ES-I3 (cell line): Measurements from ENCODE around the gene TRAPPC2.
"Not testable (repeated sequence)": the region's sequence is repeated elsewhere in the genome, so short reads cannot be mapped to it uniquely, and the experiment has no call there.

Source experiments
- H3K36me3 ChIP-seq: 2 replicates; pipeline ENCODE4 v1.6.1; 2013; ENCODE audit warnings: mild to moderate bottlenecking, low read length, control low read depth, moderate library complexity; ENCODE audit not compliant: insufficient read depth
- H3K4me1 ChIP-seq: 2 replicates; pipeline ENCODE4 v1.6.1; 2013; ENCODE audit warnings: mild to moderate bottlenecking, control low read depth, low read length; ENCODE audit not compliant: insufficient read depth
- H3K9ac ChIP-seq: 2 replicates; pipeline ENCODE4 v1.6.1; 2013; ENCODE audit warnings: low read depth, mild to moderate bottlenecking, low read length, moderate library complexity
- H3K9me3 ChIP-seq: 2 replicates; pipeline ENCODE4 v1.6.1; 2013; ENCODE audit warnings: mild to moderate bottlenecking, low read length, moderate library complexity; ENCODE audit not compliant: control insufficient read depth, insufficient read depth

TRAPPC2 gene

GRCh38 chrX:13724878-13725277 lies 9.5 kb downstream of the TRAPPC2 start:
- H3K9me3 ChIP-seq, H3K4me1 ChIP-seq, H3K36me3 ChIP-seq, H3K9ac ChIP-seq: not testable (repeated sequence)

GRCh38 chrX:13721819-13722519 lies 12.5 kb downstream of the TRAPPC2 start:
- H3K9me3 ChIP-seq: no peaks in the 10 kb centered on the region
- no peak overlapping the region for H3K9ac ChIP-seq
- no peaks in the 10 kb centered on the region; the same call in 1 of the 2 replicates for H3K36me3 ChIP-seq
- peaks cover 5% of the 10 kb centered on the region; the same call in 1 of the 2 replicates for H3K4me1 ChIP-seq

GRCh38 chrX:13721371-13721770 lies 13.0 kb downstream of the TRAPPC2 start:
- no peaks in the 10 kb centered on the region for H3K9me3 ChIP-seq
- H3K9ac ChIP-seq: no peak overlapping the region
- no peaks in the 10 kb centered on the region; the same call in 1 of the 2 replicates for H3K36me3 ChIP-seq
- peaks cover 5% of the 10 kb centered on the region; the same call in 1 of the 2 replicates for H3K4me1 ChIP-seq

- Histone ChIP-seq H3K9me3 (no peaks in the 10 kb centered on the region), H3K4me1 (peaks cover 5% of the 10 kb centered on the region; the same call in 1 of the 2 replicates), H3K9ac (no peak overlapping the region), H3K36me3 (no peaks in the 10 kb centered on the region; the same call in 1 of the 2 replicates)
Measured at GRCh38 chrX:13719192-13719856, 15.1 kb downstream of the TRAPPC2 start.

GRCh38 chrX:13717700-13718472 lies 16.5 kb downstream of the TRAPPC2 start:
- Histone ChIP-seq H3K4me1 (peaks cover 5% of the 10 kb centered on the region; the same call in 1 of the 2 replicates), H3K9ac (no peak overlapping the region), H3K9me3 (no peaks in the 10 kb centered on the region), H3K36me3 (no peaks in the 10 kb centered on the region; the same call in 1 of the 2 replicates)

- no peak overlapping the region for H3K9ac ChIP-seq
- H3K9me3 ChIP-seq: no peaks in the 10 kb centered on the region
- no peaks in the 10 kb centered on the region; the same call in 1 of the 2 replicates for H3K36me3 ChIP-seq
- peaks cover 5% of the 10 kb centered on the region; the same call in 1 of the 2 replicates for H3K4me1 ChIP-seq
Measured at GRCh38 chrX:13716905-13717304, 17.5 kb downstream of the TRAPPC2 start.

GRCh38 chrX:13716455-13716854 lies 18.0 kb downstream of the TRAPPC2 start:
- no peaks in the 10 kb centered on the region for H3K9me3 ChIP-seq
- H3K36me3 ChIP-seq: peaks cover 3% of the 10 kb centered on the region
- H3K9ac ChIP-seq: no peak overlapping the region
- H3K4me1 ChIP-seq: peaks cover 5% of the 10 kb centered on the region; the same call in 1 of the 2 replicates

- Histone ChIP-seq H3K36me3 (peaks cover 7% of the 10 kb centered on the region), H3K9ac (no peak overlapping the region), H3K9me3 (no peaks in the 10 kb centered on the region), H3K4me1 (peaks cover 8% of the 10 kb centered on the region; the same call in 1 of the 2 replicates)
Measured at GRCh38 chrX:13711141-13711540, 23.3 kb downstream of the TRAPPC2 start.

- H3K36me3 ChIP-seq: no peaks in the 10 kb centered on the region
- no peaks in the 10 kb centered on the region for H3K9me3 ChIP-seq
- H3K4me1 ChIP-seq: peaks cover 11% of the 10 kb centered on the region; the same call in 1 of the 2 replicates
- H3K9ac ChIP-seq: no peak overlapping the region
Measured at GRCh38 chrX:13703589-13703988, 30.8 kb downstream of the TRAPPC2 start.

- H3K9me3 ChIP-seq: no peaks in the 10 kb centered on the region
- no peaks in the 10 kb centered on the region for H3K36me3 ChIP-seq
- H3K9ac ChIP-seq: no peak overlapping the region
- peaks cover 10% of the 10 kb centered on the region; the same call in 1 of the 2 replicates for H3K4me1 ChIP-seq
Measured at GRCh38 chrX:13703135-13703534, 31.3 kb downstream of the TRAPPC2 start.

- H3K9me3 ChIP-seq: no peaks in the 10 kb centered on the region
- peaks cover 15% of the 10 kb centered on the region; the same call in 1 of the 2 replicates for H3K4me1 ChIP-seq
- no peak overlapping the region for H3K9ac ChIP-seq
- no peaks in the 10 kb centered on the region for H3K36me3 ChIP-seq
Measured at GRCh38 chrX:13702111-13702789, 32.2 kb downstream of the TRAPPC2 start.

- Histone ChIP-seq H3K9me3 (no peaks in the 10 kb centered on the region), H3K36me3 (no peaks in the 10 kb centered on the region), H3K4me1 (peaks cover 15% of the 10 kb centered on the region; the same call in 1 of the 2 replicates), H3K9ac (no peak overlapping the region)
Measured at GRCh38 chrX:13700380-13700779, 34.0 kb downstream of the TRAPPC2 start.

GRCh38 chrX:13699183-13699826 lies 35.1 kb downstream of the TRAPPC2 start:
- Histone ChIP-seq H3K36me3 (no peaks in the 10 kb centered on the region), H3K9me3 (no peaks in the 10 kb centered on the region), H3K9ac (no peak overlapping the region), H3K4me1 (peaks cover 23% of the 10 kb centered on the region)
